GM21619 (cell line): ENCODE data around the gene SUGCT.

Experiments
- ATAC-seq: cut with Tn5 transposase; IDR thresholded peaks from one replicate; pipeline ENCODE4 v1.9.1; 2021; ENCODE audit not compliant: unreplicated experiment

The SUGCT gene

GRCh38 chr7:40706829-40707228 lies 572.0 kb downstream of the SUGCT start:
- no peak for ATAC-seq

GRCh38 chr7:40709062-40709964 lies 574.5 kb downstream of the SUGCT start:
- ATAC-seq: peak; percentile 79

GRCh38 chr7:40711706-40712105 lies 576.9 kb downstream of the SUGCT start:
- no peak for ATAC-seq

GRCh38 chr7:40714363-40715052 lies 579.7 kb downstream of the SUGCT start:
- no peak for ATAC-seq

GRCh38 chr7:40715053-40715430 lies 580.2 kb downstream of the SUGCT start:
- ATAC-seq: no peak

- no peak for ATAC-seq
Measured at GRCh38 chr7:40716052-40716451, 581.2 kb downstream of the SUGCT start.

GRCh38 chr7:40717242-40717641 lies 582.4 kb downstream of the SUGCT start:
- ATAC-seq: no peak

GRCh38 chr7:40720416-40720815 lies 585.6 kb downstream of the SUGCT start:
- no peak for ATAC-seq

GRCh38 chr7:40721342-40721949 lies 586.6 kb downstream of the SUGCT start:
- ATAC-seq: no peak

- ATAC-seq: no peak
Measured at GRCh38 chr7:40722242-40722641, 587.4 kb downstream of the SUGCT start.

- no peak for ATAC-seq
Measured at GRCh38 chr7:40723829-40724228, 589.0 kb downstream of the SUGCT start.

GRCh38 chr7:40726559-40726958 lies 591.8 kb downstream of the SUGCT start:
- no peak for ATAC-seq

GRCh38 chr7:40733114-40733513 lies 598.3 kb downstream of the SUGCT start:
- ATAC-seq: no peak

- no peak for ATAC-seq
Measured at GRCh38 chr7:40733578-40733977, 598.8 kb downstream of the SUGCT start.

GRCh38 chr7:40739257-40739656 lies 604.5 kb downstream of the SUGCT start:
- ATAC-seq: no peak

GRCh38 chr7:40742270-40742669 lies 607.5 kb downstream of the SUGCT start:
- ATAC-seq: no peak

- ATAC-seq: no peak
Measured at GRCh38 chr7:40746841-40747556, 612.2 kb downstream of the SUGCT start.

- no peak for ATAC-seq
Measured at GRCh38 chr7:40747856-40748255, 613.1 kb downstream of the SUGCT start.

- ATAC-seq: no peak
Measured at GRCh38 chr7:40749877-40750276, 615.1 kb downstream of the SUGCT start.

GRCh38 chr7:40753455-40753854 lies 618.6 kb downstream of the SUGCT start:
- ATAC-seq: no peak

- no peak for ATAC-seq
Measured at GRCh38 chr7:40755438-40755837, 620.6 kb downstream of the SUGCT start.
